Measurements from ENCODE around the gene RPN2.
A peak's percentile ranks its signal among the peaks of the same experiment; 100 is the strongest.

The RPN2 gene

DNA sequence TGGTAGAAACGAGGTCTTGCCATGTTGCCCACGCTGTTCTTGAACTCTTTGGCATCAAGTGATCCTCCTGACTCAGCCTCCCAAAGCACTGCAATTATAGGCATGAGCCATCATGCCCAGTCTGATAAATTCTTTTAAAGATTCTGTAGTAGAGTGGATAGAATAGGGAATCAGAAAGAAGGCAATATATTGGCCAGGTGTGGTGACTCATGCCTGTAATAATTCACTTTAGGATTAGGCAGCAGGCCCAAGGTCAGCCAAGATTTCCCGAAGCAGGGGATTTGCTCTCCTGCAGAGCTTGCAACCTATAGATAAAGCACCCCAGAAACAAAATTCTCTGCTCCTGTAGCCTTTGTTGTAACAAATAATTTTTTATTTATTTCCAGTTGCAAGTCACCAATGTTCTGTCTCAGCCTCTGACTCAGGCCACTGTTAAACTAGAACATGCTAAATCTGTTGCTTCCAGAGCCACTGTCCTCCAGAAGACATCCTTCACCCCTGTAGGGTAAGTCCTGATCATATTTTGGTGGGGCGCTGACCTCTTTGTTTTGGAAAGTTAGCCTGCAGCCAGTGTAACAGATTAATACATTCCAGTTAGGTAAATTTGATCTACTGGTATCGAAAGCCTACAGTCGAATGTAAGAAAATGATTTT lies 30.7 kb downstream of the RPN2 start:
- Histone ChIP-seq H3K36me3 (ENCODE audit: control insufficient read depth, insufficient read depth, low read length) (peaks cover 41% of the 10 kb centered on the region), H3K9me3 (ENCODE audit: control insufficient read depth, low read length) (no peaks in the 10 kb centered on the region), H3K4me3 (ENCODE audit: insufficient read depth, low read depth, low read length) (no peak overlapping the region), H3K4me1 (ENCODE audit: control insufficient read depth, insufficient read depth, low read length) (peaks cover 10% of the 10 kb centered on the region), H3K27me3 (ENCODE audit: control insufficient read depth, insufficient read depth, low read length, poor library complexity, severe bottlenecking) (no peaks in the 10 kb centered on the region), H3K27ac (ENCODE audit: insufficient read depth, low read depth, low read length, poor library complexity, severe bottlenecking) (no peak overlapping the region)
- 93% methylated on average over 6 of the region's 6 CpGs for WGBS, 2 experiments

DNA sequence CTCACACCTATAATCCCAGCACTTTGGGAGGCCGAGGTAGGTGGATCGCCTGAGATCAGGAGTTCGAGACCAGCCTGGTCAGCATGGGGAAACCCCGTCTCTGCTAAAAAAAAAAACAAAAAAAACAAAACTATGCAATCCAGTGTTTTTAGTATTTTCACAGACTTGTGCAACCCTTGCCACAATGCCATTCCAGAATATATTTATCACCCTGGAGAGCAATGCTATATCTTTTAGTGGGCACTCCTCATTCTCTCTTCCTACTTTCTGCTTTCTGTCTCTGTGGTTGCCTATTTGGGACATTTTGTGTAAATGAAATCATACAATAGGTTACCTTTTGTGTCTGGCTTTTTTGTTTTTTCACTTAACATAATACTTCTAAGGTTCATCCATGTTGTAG lies 39.3 kb downstream of the RPN2 start:
- Histone ChIP-seq H3K36me3 (ENCODE audit: control insufficient read depth, insufficient read depth, low read length) (peaks cover 30% of the 10 kb centered on the region), H3K27ac (ENCODE audit: insufficient read depth, low read depth, low read length, poor library complexity, severe bottlenecking) (no peak overlapping the region), H3K4me1 (ENCODE audit: control insufficient read depth, insufficient read depth, low read length) (peaks cover 6% of the 10 kb centered on the region), H3K4me3 (ENCODE audit: insufficient read depth, low read depth, low read length) (no peak overlapping the region), H3K9me3 (ENCODE audit: control insufficient read depth, low read length) (no peaks in the 10 kb centered on the region), H3K27me3 (ENCODE audit: control insufficient read depth, insufficient read depth, low read length, poor library complexity, severe bottlenecking) (no peaks in the 10 kb centered on the region)
- 95 to 97% methylated on average over 4 of the region's 4 CpGs for WGBS, 2 experiments

DNA sequence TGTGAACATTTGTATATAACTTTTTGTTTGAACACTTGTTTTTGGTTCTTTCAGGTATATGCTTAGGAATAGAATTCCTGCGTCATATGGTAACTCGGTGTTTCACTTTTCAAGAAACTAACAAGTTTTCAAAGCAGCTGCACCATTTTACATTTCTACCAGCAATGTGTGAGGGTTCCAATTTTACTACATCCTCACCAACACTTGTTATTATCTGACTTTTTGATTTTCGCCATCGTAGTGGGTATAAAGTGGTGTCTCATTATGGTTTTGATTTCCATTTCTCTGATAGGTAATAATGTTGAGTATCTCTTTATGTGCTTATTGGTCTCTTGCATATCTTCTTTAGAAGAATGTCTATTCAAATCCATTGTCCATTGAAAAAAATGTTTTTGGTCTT lies 39.8 kb downstream of the RPN2 start:
- H3K4me1 ChIP-seq (ENCODE audit: control insufficient read depth, insufficient read depth, low read length): peaks cover 6% of the 10 kb centered on the region
- peaks cover 30% of the 10 kb centered on the region for H3K36me3 ChIP-seq (ENCODE audit: control insufficient read depth, insufficient read depth, low read length)
- WGBS, 2 experiments: 73 to 75% methylated on average over 4 of the region's 4 CpGs
- no peaks in the 10 kb centered on the region for H3K9me3 ChIP-seq (ENCODE audit: control insufficient read depth, low read length)
- H3K4me3 ChIP-seq (ENCODE audit: insufficient read depth, low read depth, low read length): no peak overlapping the region
- H3K27me3 ChIP-seq (ENCODE audit: control insufficient read depth, insufficient read depth, low read length, poor library complexity, severe bottlenecking): no peaks in the 10 kb centered on the region
- H3K27ac ChIP-seq (ENCODE audit: insufficient read depth, low read depth, low read length, poor library complexity, severe bottlenecking): no peak overlapping the region

DNA sequence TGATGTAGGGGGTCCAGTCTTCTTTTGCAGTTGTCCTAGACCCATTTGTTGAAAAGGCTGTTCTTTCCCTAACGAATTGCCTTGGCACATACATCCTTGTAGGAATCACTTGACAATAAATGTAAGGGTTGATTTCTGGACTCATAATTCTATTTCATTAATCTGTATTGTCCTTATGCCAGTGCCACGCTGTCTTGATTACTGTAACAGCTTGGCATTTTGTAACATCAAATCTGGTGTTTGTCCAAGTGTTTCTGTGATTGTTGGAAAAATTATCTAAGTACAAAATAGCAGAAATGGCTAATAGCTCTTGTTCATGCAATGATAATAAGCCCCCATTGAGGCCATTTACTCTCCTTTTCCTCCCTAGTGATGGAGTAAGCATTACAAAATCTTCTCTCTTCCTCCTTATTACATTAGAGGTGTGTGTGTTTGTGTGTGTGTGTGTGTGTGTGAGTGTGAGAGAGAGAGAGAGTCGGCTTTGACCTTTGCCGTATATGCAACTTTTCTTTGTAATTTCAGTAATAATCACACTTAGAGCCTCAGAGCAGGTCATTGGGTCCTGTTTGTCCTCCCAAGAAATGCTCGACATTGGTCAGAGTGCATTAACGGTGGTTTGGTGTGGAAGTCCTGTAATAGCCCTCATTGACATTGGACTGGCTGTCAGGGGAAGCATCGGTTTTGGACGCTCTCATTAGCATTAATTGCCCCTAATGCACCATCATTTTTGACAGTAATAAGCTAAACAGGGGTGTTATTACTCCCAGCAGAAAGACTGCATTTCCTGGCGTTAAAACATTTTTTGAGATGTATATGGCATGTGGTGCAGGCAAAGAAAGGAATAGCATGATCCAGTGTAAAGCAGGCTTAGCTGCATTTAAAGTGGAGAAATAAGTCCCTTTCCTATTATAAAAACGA lies 40.9 kb downstream of the RPN2 start:
- H3K36me3 ChIP-seq (ENCODE audit: control insufficient read depth, insufficient read depth, low read length): peaks cover 38% of the 10 kb centered on the region
- no peaks in the 10 kb centered on the region for H3K27me3 ChIP-seq (ENCODE audit: control insufficient read depth, insufficient read depth, low read length, poor library complexity, severe bottlenecking)
- WGBS, 2 experiments: 89 to 90% methylated on average over 8 to 10 of the region's 10 CpGs
- no peaks in the 10 kb centered on the region for H3K9me3 ChIP-seq (ENCODE audit: control insufficient read depth, low read length)
- H3K4me3 ChIP-seq (ENCODE audit: insufficient read depth, low read depth, low read length): no peak overlapping the region
- H3K27ac ChIP-seq (ENCODE audit: insufficient read depth, low read depth, low read length, poor library complexity, severe bottlenecking): peak overlapping the region; percentile 3
- H3K4me1 ChIP-seq (ENCODE audit: control insufficient read depth, insufficient read depth, low read length): peaks cover 6% of the 10 kb centered on the region

- Histone ChIP-seq H3K27ac (ENCODE audit: insufficient read depth, low read depth, low read length, poor library complexity, severe bottlenecking) (peak overlapping the region; percentile 3), H3K4me1 (ENCODE audit: control insufficient read depth, insufficient read depth, low read length) (peaks cover 6% of the 10 kb centered on the region), H3K27me3 (ENCODE audit: control insufficient read depth, insufficient read depth, low read length, poor library complexity, severe bottlenecking) (no peaks in the 10 kb centered on the region), H3K4me3 (ENCODE audit: insufficient read depth, low read depth, low read length) (no peak overlapping the region), H3K9me3 (ENCODE audit: control insufficient read depth, low read length) (no peaks in the 10 kb centered on the region), H3K36me3 (ENCODE audit: control insufficient read depth, insufficient read depth, low read length) (peaks cover 38% of the 10 kb centered on the region)
- WGBS, 2 experiments: 86 to 89% methylated on average over 3 of the region's 3 CpGs
These were observed 41.6 kb downstream of the RPN2 start for GRCh38 chr20:37220731-37221130.

DNA sequence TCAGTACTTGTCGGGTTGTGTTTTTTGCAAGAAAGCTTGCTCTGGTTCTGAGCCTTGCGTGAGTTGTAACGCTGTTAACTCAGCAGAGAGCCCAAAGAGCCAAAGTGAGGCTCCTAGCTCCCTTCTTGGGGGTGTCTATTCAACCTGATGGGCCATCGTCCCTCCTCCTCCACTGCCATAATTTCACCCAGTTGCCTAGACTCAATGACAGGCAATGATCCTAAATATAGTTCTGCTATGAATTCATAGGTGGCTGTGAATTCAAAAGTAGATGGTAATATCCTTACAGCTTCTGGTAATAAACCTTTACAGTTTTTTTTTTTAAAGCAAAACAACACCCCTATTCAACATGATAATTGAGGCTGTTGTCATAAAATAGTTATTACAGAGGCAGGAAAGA lies 43.0 kb downstream of the RPN2 start:
- no peaks in the 10 kb centered on the region for H3K27me3 ChIP-seq (ENCODE audit: control insufficient read depth, insufficient read depth, low read length, poor library complexity, severe bottlenecking)
- H3K9me3 ChIP-seq (ENCODE audit: control insufficient read depth, low read length): no peaks in the 10 kb centered on the region
- peaks cover 6% of the 10 kb centered on the region for H3K4me1 ChIP-seq (ENCODE audit: control insufficient read depth, insufficient read depth, low read length)
- no peak overlapping the region for H3K4me3 ChIP-seq (ENCODE audit: insufficient read depth, low read depth, low read length)
- WGBS, 2 experiments: 94 to 100% methylated on average over 4 of the region's 4 CpGs
- H3K27ac ChIP-seq (ENCODE audit: insufficient read depth, low read depth, low read length, poor library complexity, severe bottlenecking): no peak overlapping the region
- peaks cover 48% of the 10 kb centered on the region for H3K36me3 ChIP-seq (ENCODE audit: control insufficient read depth, insufficient read depth, low read length)

GRCh38 chr20:37223053-37223452 lies 43.9 kb downstream of the RPN2 start:
- Histone ChIP-seq H3K27ac (ENCODE audit: insufficient read depth, low read depth, low read length, poor library complexity, severe bottlenecking) (no peak overlapping the region), H3K36me3 (ENCODE audit: control insufficient read depth, insufficient read depth, low read length) (peaks cover 54% of the 10 kb centered on the region), H3K27me3 (ENCODE audit: control insufficient read depth, insufficient read depth, low read length, poor library complexity, severe bottlenecking) (no peaks in the 10 kb centered on the region), H3K4me3 (ENCODE audit: insufficient read depth, low read depth, low read length) (no peak overlapping the region), H3K4me1 (ENCODE audit: control insufficient read depth, insufficient read depth, low read length) (peaks cover 6% of the 10 kb centered on the region), H3K9me3 (ENCODE audit: control insufficient read depth, low read length) (no peaks in the 10 kb centered on the region)

DNA sequence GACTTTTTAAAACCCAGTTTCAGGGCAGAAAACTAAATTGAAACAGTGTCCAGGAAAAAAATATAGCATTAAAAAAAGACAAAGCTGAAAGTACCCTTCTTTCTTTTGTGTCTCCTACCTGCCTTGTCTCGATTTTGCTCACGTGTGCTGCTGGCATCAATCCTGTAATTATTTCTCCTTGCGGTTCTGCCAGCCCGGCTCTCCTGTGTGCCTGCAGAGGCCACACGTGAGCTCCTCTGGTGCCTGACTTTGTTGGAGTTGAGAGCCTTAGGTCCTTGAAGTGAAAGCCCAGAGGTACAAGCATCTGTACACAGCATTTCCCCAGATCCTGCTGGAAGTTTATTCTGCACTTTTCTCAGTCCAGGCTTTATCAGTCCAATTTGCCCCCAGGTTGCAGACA lies 46.0 kb downstream of the RPN2 start:
- Histone ChIP-seq H3K4me3 (ENCODE audit: insufficient read depth, low read depth, low read length) (no peak overlapping the region), H3K27me3 (ENCODE audit: control insufficient read depth, insufficient read depth, low read length, poor library complexity, severe bottlenecking) (no peaks in the 10 kb centered on the region), H3K36me3 (ENCODE audit: control insufficient read depth, insufficient read depth, low read length) (peaks cover 67% of the 10 kb centered on the region), H3K27ac (ENCODE audit: insufficient read depth, low read depth, low read length, poor library complexity, severe bottlenecking) (no peak overlapping the region), H3K9me3 (ENCODE audit: control insufficient read depth, low read length) (no peaks in the 10 kb centered on the region), H3K4me1 (ENCODE audit: control insufficient read depth, insufficient read depth, low read length) (peaks cover 18% of the 10 kb centered on the region)
- WGBS, 2 experiments: 91 to 99% methylated on average over 5 of the region's 5 CpGs

DNA sequence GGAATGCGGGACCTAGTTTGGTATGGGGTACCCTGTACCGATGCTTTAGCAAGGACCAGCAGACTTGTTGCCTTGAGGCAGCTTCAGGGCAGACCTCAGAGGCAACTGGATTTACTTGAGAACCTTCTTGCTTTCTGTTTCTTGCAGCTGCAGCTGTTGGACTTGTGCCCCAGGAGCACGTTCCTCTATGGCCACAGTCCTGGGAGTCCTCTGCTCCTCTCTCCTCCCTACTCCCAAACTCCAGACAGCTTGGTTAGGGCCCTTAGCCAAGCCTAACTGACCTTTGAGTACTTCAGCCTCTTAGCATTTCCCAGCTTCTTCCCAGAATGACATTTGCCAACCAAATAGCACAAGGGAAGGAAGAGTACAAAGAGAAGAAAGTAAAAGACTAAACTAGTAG lies 47.8 kb downstream of the RPN2 start:
- Histone ChIP-seq H3K36me3 (ENCODE audit: control insufficient read depth, insufficient read depth, low read length) (peaks cover 75% of the 10 kb centered on the region), H3K27me3 (ENCODE audit: control insufficient read depth, insufficient read depth, low read length, poor library complexity, severe bottlenecking) (no peaks in the 10 kb centered on the region), H3K4me1 (ENCODE audit: control insufficient read depth, insufficient read depth, low read length) (peaks cover 16% of the 10 kb centered on the region), H3K9me3 (ENCODE audit: control insufficient read depth, low read length) (no peaks in the 10 kb centered on the region), H3K4me3 (ENCODE audit: insufficient read depth, low read depth, low read length) (no peak overlapping the region), H3K27ac (ENCODE audit: insufficient read depth, low read depth, low read length, poor library complexity, severe bottlenecking) (no peak overlapping the region)
- 95 to 96% methylated on average over 3 of the region's 3 CpGs for WGBS, 2 experiments

DNA sequence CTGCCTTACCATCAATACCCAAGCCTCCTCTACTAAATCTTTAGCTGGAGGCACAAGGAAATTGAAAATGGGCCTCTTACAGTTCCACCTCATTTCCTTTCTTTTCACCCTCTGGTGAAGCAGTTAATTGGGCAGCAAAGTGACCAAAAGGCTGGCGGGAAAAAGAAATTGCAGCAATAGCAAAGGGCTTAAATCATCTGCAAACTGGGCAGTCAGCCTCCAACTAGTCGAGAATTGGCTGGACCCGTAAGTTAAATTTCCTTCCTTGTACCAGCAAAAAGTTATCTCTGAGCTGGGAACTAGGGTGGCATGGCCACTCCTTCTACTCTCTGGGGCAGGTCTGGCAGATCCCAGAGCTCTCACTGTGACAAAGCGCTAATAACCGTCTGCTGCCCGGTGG lies 49.0 kb downstream of the RPN2 start:
- H3K4me1 ChIP-seq (ENCODE audit: control insufficient read depth, insufficient read depth, low read length): peaks cover 17% of the 10 kb centered on the region
- peak overlapping the region; percentile 1 for H3K27ac ChIP-seq (ENCODE audit: insufficient read depth, low read depth, low read length, poor library complexity, severe bottlenecking)
- H3K27me3 ChIP-seq (ENCODE audit: control insufficient read depth, insufficient read depth, low read length, poor library complexity, severe bottlenecking): no peaks in the 10 kb centered on the region
- 94 to 95% methylated on average over 6 of the region's 6 CpGs for WGBS, 2 experiments
- no peaks in the 10 kb centered on the region for H3K9me3 ChIP-seq (ENCODE audit: control insufficient read depth, low read length)
- peaks cover 75% of the 10 kb centered on the region for H3K36me3 ChIP-seq (ENCODE audit: control insufficient read depth, insufficient read depth, low read length)
- H3K4me3 ChIP-seq (ENCODE audit: insufficient read depth, low read depth, low read length): no peak overlapping the region
